A172 (cell line): ENCODE data around the gene CAP1. TPM values are rescaled to one million over a fixed set of nuclear protein-coding genes. Genes with fewer than 3 reads are reported as not detected.
A peak's percentile ranks its signal among the peaks of the same experiment; 100 is the strongest.
"Not testable (repeated sequence)": the region's sequence is repeated elsewhere in the genome, so short reads cannot be mapped to it uniquely, and the experiment has no call there.

Experiments used
- DNase-seq: peaks from one replicate; pipeline ENCODE4 v3.0.0-alpha.2; 2015; ENCODE audit warnings: low spot score
- total RNA-seq: library from RNA; depleted of rRNA; stranded (reverse); fragments of >200 nt; shearing (Covaris generic); gene quantifications from 2 replicates; pipeline ENCODE4 v1.2.3, GENCODE V29; 2014

Gene CAP1
- total RNA-seq, 1 experiment from 2014 or later: 386 TPM

- DNase-seq: peak; percentile 57
Measured at GRCh38 chr1:40032240-40032891, 8.2 kb upstream of the CAP1 start.

- DNase-seq: no peak
Measured at GRCh38 chr1:40034869-40035268, 5.7 kb upstream of the CAP1 start.

GRCh38 chr1:40036574-40036973 lies 4.0 kb upstream of the CAP1 start:
- DNase-seq: peak; percentile 82

- not testable (repeated sequence) for DNase-seq
Measured at GRCh38 chr1:40037254-40037653, 3.3 kb upstream of the CAP1 start.

GRCh38 chr1:40038697-40039096 lies 1.8 kb upstream of the CAP1 start:
- DNase-seq: no peak

- no peak for DNase-seq
Measured at GRCh38 chr1:40039245-40039756, 1.2 kb upstream of the CAP1 start.

- peak; percentile 90 for DNase-seq
Measured at GRCh38 chr1:40039757-40040510, 595 bp upstream of the CAP1 start.

- DNase-seq: no peak
Measured at GRCh38 chr1:40041466-40041838, 923 bp downstream of the CAP1 start.

GRCh38 chr1:40042341-40042740 lies 1.8 kb downstream of the CAP1 start:
- DNase-seq: no peak

- no peak for DNase-seq
Measured at GRCh38 chr1:40044110-40044509, 3.6 kb downstream of the CAP1 start.

GRCh38 chr1:40045182-40045581 lies 4.7 kb downstream of the CAP1 start:
- no peak for DNase-seq

- no peak for DNase-seq
Measured at GRCh38 chr1:40045766-40046165, 5.2 kb downstream of the CAP1 start.

GRCh38 chr1:40047276-40047675 lies 6.7 kb downstream of the CAP1 start:
- DNase-seq: no peak

- no peak for DNase-seq
Measured at GRCh38 chr1:40047769-40048168, 7.2 kb downstream of the CAP1 start.

GRCh38 chr1:40049725-40050124 lies 9.2 kb downstream of the CAP1 start:
- DNase-seq: no peak

GRCh38 chr1:40050863-40051262 lies 10.3 kb downstream of the CAP1 start:
- no peak for DNase-seq

- no peak for DNase-seq
Measured at GRCh38 chr1:40053138-40053887, 12.8 kb downstream of the CAP1 start.

GRCh38 chr1:40056519-40057309 lies 16.2 kb downstream of the CAP1 start:
- DNase-seq: no peak

- DNase-seq: peak; percentile 11
Measured at GRCh38 chr1:40057310-40058030, 16.9 kb downstream of the CAP1 start.

- DNase-seq: no peak
Measured at GRCh38 chr1:40058097-40058452, 17.5 kb downstream of the CAP1 start.
